HG03520 (cell line): ENCODE measurements around the gene AUP1.
"Not testable (repeated sequence)": the region's sequence is repeated elsewhere in the genome, so short reads cannot be mapped to it uniquely, and the experiment has no call there.

Experiments
- ATAC-seq: cut with Tn5 transposase; IDR thresholded peaks from one replicate; pipeline ENCODE4 v1.9.1; 2021; ENCODE audit warnings: mild to moderate bottlenecking, moderate library complexity; ENCODE audit not compliant: unreplicated experiment

Gene AUP1

DNA sequence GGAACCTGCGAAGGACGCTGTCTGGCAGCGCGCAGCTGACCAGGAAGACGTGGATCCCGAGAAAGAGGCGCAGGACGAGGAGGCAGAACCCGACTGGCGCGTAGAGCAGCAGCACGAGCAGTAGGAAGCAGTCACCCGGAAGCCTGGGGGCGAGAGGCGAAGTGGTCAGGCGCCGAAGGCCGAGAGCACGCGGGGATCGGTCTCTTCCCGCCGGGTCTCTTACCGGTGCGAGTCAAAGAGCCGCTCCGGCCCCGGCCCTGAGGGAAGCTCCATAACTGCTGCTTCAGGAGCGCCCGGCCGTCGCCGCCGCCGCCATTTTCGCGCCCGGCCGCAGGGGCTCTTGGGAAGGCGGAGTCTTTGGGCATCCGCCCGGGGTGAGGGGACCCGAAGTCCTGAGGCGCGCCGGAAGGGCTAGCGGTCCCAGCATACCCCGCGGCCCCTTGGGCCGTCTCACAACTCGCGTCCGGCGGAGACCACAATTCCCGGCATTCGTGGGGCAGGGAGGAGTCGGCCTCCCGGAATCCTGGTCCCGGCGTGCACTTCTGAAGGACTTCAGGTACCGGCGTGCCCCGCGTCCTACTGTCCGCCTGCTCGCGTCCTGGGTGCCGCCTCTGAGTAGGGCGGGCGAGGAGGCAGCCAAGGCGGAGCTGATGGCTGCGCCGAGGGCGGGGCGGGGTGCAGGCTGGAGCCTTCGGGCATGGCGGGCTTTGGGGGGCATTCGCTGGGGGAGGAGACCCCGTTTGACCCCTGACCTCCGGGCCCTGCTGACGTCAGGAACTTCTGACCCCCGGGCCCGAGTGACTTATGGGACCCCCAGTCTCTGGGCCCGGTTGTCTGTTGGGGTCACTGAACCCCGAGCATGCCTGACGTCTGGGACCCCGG, at the start of gene AUP1, which contains the start of gene HTRA2:
TSS of gene AUP1 (minus strand) at position 350 of the 882 bp plus-strand sequence. CDS start at position 273, 77 bp downstream.
TSS of gene HTRA2 (plus strand) at position 577 of the 882 bp plus-strand sequence. CDS start at position 651, 74 bp downstream.
- peak; percentile 77 for ATAC-seq

GRCh38 chr2:74578408-74578807, 48.9 kb upstream of the AUP1 start:
- ATAC-seq: peak; percentile 51

- ATAC-seq: peak; percentile 39
These were observed 47.9 kb upstream of the AUP1 start for GRCh38 chr2:74577448-74577847.

DNA sequence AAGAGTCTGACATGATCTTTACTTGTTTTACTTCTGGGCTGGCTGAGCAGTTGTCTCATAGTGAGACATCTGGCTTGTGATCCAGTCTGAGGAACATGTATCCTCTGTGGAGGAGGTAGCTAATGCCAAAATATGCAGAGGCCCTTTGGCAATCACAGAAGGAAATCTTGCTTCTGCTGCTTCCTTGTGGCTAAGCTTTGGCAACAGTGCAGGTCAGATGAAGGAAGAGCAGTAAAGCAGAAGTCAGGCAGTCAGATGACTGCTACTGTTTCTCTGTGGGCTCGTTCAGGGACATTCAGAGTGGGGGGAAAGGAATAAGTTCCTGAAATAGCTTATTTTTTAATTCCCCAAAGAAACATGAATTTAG, 47.3 kb upstream of the AUP1 start:
- no peak for ATAC-seq

DNA sequence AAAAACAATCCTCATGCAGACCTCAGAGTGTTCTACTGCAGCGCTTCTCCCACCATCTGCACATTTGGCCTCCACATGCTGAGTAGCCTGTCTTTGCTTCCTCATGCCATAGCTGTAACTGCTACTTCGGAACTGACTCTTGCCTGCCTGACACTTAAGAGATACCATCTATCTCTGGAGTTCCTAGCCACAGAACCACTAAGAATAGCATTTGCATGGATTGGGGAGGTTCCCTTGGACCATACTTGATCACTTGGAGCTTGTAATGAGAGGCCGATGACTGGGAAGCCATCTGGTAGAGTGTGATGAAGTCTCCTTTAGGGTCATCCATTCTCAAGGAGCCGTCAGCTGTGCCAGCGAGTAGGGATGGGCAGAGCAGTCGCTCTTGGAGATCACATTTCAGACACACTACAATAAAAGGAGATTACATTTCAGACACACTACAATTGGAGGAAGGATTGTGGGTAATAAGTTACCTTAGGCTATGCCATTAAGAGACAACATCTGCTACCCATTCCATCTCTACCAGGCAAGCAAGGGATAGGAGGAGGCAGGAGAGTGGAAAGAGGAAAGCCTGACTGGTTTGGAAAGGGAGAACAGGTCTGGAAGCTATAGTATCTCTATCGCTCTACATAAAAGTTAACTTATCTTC, 46.8 kb upstream of the AUP1 start:
- no peak for ATAC-seq

DNA sequence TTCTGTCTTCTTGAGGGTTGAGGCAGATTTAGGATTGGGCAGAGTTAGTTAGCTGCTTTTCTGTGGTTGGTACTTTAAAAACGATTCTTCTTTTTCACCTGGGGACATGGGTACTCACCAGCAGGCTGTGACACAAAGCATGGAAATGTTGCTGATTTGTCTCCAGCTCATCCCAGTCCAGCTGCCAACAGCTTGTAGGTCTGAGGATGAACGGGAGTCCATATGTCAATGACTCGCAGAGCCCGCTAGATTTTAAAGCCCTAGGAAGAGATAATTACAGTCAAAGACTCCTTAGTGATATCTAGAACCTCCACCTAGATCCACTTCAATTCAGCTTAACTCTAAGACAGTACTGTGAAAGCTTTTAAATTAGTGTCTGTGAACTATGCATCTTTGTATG, 45.8 kb upstream of the AUP1 start:
- no peak for ATAC-seq

DNA sequence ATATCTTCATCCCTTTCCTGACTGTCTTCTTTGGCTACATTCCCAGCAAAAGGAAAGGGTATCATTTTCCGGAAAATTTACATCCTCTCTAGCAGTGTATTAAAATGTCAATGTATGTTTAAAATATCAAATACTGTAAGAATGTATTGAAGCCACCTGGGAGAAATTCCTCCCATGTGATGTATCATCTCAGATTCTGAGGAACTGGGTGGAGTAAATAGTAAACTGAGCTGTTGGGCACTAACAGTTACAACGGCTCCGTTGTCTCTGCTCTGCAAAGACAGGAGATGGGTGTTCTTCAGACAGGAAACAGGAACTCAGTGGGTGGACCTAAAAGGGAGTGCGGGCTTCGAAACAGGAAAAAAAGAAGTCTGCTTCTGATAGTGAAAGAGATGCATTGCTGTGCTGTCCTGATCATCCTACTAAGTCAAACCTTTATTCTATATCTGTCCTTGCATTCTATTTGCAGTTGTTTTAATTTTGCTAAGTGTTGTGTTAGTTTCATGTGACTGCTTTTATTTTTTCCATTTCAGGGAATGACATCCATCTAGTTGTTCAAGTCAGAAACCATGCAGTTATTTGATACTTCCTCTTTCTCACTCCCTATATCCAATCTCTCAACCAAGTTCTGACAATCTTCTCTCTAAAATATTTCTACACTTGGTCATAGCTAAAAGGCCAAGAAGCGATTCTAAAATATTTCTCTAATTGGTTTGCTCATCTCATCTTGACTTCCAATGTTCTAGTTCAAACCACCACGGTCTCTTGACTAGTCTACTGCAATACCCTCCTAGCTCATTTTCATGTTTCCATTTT, 44.4 kb upstream of the AUP1 start:
- ATAC-seq: peak; percentile 30

DNA sequence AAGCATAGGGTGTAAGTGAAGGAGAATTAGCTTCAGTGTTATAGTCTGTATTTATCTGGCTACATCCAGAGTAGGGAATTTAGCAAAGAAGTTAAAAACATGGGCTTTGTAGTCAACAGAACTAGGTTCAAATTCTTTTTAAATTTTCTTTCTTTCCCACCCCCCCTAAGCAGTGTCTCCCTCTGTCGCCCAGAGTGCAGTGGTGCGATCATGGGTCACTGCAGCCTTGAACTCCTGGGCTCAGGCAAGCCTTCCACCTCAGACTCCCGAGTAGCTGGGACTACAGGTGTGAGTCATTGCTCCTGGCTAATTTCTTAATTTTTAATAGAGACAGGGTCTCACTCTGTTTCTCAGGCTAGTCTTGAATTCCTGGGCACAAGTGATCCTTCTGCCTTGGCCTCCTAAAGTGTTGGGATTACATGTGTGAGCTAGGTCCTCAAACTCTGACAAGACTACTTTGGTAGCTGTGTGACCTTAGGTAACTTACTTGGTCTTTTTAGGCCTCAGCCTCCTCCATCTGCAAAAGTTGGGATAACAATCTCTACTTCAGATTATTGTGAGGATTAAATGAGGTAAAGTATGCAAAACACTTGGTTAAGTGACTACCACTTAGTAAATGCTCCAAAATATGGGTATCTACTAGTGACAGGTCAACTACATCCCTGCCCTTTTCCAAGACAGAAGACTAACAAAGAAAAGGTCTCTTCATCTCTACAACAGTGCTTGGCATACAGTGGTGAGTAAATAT, 42.8 kb upstream of the AUP1 start:
- ATAC-seq: no peak

DNA sequence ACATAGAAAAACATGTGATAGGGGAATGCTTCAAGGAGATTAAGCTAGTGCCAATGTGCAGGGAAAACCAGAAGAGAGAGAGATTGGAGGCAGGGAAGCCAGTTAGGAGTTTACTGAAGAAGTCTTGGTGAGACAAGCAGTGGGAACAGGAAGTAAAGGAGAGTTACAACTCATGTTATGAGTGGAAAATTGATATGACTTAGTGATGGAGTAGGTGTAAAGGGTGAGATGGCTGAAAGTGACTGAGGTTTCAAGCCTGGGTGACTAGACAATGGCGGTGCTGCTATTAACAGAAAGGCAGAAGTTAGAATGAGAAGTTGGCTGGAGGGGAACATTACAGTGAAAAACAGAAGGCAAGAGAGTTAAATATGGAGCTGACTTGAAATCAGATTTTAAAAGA, 41.6 kb upstream of the AUP1 start:
- peak; percentile 71 for ATAC-seq

- no peak for ATAC-seq
These were observed 40.2 kb upstream of the AUP1 start for GRCh38 chr2:74569686-74570085.

GRCh38 chr2:74567881-74568280, 38.4 kb upstream of the AUP1 start:
- ATAC-seq: no peak

GRCh38 chr2:74566754-74567085, 37.2 kb upstream of the AUP1 start:
- no peak for ATAC-seq

GRCh38 chr2:74566076-74566753, 36.7 kb upstream of the AUP1 start:
- no peak for ATAC-seq

GRCh38 chr2:74564222-74564621, 34.7 kb upstream of the AUP1 start:
- ATAC-seq: no peak

DNA sequence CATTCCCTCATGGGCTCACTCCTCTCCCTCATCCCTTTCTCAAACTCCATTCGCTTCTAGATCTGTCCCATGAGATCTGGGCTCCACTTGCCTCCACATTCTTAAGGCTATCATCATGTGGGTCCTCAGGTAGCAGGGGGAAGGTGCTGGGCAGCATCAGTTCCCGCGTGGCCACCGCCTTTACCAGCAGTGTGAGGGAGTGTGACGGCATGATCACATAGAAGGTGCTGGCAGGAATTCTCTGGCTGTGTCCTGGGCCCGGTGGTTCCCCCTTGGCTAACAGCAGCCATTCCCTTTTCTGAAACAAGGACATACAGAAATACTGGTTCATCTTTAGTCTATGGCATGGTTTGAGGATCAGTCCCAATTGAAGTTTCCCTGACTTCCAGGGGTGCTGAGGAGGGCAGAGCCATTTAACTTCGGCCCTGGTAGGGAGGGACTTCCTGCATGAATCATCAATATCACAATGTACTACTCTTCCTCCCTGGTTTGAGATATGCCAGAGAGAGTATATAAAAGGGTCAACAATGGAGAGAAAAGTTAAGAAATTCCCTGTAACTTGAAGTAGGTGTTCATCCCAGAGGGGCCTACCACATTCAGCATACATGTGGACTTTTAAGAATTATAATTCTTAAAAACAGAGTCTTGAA, 32.7 kb upstream of the AUP1 start:
- ATAC-seq: no peak

- ATAC-seq: not testable (repeated sequence)
These were observed 31.5 kb upstream of the AUP1 start for GRCh38 chr2:74561022-74561421.

GRCh38 chr2:74560591-74560990, 31.1 kb upstream of the AUP1 start:
- ATAC-seq: no peak

DNA sequence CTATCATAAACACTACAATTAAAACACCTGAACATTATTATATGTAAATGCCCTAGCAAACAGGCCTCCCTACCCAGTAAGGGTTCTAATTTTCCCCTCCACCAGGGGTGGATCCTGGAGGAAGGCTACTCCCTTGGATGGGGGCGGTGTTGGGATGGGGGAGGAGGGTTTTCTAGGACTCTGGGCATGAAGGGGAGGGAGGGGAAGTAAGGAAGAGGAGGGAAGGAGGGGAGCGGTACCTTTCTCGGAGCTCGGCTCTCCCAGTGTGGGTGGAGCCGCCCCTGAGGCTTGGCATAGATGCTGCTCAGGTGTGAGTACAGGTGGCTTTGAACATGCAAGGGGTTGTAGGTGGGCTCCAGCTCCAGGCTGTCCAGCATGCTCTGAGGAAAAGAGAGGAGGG, 30.4 kb upstream of the AUP1 start:
- ATAC-seq: no peak
